ENCODE results near the gene RFC4.
A peak's percentile ranks its signal among the peaks of the same experiment; 100 is the strongest.
"Not testable (repeated sequence)": the region's sequence is repeated elsewhere in the genome, so short reads cannot be mapped to it uniquely, and the experiment has no call there.

Gene RFC4

DNA sequence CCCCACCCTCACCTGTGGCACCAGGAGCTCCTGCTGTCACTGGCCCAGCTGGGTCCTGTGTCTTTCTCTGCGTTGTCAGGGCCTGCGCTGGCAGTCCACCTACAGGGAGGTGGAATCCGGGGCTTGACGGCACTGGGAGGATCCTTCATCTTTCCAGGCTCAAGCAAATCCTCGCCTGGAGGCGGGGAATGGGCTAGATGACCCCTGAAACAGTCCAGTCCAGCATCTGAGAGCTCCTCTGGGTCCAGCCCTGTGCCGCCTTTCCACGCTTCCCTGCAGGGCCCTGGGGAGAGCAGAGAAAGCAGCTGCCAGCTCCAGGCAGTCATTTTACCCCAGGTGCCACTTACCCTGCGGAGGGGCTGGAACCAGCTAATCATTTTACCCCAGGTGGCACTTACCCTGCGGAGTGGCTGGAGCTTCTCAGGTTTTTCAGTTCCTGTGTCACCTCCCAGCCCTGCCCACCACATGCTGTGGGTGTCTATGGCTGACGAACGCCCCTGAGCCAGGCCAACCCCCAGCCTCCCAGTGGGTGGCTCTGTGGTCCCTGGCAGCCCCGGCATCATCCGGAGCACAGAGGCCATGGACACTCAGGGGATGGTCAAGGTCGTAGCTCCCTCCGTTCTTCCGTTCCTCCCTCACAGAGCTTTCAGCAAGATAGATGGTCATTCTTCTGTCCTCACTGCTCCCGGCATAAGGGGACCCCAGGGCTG is 18.3 kb upstream of the RFC4 start:
- DNase-seq (ENCODE audit: low spot score): no peak

DNA sequence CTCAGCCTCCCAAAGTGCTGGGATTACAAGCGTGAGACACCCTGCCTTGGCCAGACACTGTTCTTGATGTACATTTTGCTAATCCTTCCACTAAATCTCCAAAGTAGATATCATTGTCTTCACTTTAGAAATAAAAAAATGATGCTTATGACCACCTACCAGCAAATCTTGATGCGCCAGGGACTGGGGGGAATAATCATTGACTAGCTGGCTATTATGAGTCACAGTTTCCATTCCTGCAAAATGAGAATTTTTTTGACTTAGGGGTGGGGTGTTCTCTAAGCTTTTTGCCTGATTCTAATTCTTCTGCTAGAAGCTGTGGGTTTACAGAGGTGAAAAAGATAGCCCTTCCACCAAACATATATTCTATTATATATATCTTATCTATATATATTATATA is 17.1 kb upstream of the RFC4 start:
- DNase-seq (ENCODE audit: low spot score): peak; percentile 21

DNA sequence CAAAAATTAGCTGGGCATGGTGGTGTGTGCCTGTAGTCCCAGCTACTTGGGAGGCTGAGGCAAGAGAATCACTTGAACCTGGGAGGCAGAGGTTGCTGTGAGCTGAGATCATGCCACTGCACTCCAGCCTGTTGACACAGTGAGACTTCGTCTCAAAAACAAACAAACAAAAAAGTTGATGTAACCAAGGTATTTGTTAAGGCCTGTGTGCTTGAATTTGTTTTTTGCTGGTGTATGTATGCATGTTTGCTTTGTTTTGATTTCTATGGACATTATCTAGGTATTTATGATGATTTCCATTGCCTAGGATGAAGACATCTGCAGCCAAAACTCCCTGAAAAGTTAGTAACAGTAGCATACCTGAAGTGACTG is 16.1 kb upstream of the RFC4 start:
- DNase-seq (ENCODE audit: low spot score): not testable (repeated sequence)

DNA sequence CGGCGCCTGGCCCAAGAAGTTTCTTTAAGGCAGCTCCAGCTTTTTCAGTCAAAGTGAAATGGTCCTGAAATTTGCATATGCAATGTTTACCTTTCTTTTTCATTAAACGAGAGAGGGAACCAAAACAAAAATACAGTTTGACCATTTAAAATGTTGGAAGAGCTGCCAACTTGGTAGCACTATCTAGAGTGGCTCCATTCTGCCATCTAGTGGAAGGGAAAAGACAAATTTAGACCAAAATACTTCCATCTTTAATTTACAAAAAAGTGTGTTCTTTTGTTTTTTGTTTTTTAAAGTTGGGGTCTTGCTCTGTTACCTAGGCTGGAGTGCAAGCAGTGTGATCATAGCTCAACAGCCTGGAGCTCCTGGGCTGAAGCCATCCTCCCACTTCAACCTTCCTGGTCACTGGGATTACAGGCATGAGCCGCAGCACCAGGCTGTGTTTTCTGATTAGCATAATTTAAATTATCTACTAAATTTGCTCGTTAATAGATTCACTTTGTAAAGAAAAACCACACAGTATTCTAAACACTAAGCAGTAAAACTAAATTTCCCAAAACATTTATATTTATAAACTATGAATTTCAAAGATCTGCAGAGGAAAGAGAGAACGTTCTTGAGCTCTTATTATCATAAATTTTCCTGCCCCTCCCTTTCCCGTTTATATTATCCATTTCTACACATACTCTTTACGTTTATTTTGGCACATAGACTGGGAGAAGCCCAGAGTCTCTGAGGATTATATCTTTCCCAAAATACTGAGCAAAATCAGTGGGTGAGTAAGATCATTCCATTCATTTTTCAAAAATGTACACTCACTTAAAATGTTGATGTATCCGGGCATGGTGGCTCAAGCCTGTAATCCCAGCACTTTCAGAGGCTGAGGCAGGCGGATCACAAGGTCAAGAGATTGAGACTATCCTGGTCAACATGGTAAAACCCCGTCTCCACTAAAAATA is 15.4 kb upstream of the RFC4 start:
- DNase-seq (ENCODE audit: low spot score): peak; percentile 57

DNA sequence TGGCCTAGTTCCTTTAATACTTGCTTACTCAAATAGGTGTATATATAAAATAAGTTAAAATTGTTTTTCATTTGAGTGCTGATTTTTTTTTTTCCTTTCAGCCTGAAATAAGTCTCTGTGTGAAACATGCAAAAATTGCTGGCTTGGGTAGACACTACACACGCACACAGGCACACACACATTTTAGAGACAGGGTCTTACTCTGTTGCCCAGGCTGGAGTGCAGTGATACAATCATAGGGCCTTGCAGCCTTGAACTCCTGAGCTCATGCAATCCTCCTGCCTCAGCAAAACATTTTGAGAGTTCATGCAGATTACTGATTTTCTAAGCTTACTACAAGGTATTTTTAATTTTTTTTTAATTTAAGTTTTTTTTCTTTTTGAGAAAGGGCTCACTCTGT is 12.7 kb upstream of the RFC4 start:
- no peak for DNase-seq (ENCODE audit: low spot score)

DNA sequence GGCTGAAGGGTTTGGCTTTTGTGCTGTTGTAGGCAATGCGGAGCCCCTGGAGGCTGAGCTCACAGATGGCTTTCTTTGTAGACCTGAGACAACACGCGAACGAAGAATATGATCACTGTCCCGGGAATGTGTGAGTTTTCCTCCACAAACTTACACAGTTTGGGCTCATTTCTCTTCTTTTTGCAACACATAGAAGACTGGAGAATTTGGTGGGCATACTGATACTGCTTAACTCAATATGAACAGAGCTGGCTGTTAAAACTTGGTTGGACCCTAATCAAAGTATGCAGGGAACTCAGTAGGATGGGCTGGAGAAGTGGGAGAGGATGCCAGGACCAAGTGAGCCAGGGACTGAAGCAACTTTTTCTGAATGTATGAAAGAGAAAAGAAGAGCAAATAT is 12.2 kb upstream of the RFC4 start:
- DNase-seq (ENCODE audit: low spot score): no peak

DNA sequence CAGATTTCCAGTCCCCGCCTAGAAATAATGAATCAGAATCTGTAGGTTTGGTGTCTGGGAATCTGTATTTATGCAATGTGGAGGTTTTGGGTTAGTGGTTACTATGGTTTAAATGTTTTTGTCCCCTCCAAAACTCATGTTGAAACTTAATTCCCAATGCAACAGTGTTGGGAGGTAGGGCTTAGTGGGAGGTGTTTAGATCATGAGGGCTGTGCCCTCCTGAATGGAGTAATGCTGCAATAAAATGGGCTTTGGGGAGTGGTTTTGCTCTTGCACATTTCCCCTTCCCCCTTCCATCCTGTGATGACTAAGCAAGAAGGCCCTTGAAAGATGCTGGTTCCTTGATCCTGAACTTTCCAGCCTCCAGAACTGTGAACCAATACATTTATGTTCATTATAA is 9.2 kb upstream of the RFC4 start:
- DNase-seq (ENCODE audit: low spot score): peak; percentile 14

DNA sequence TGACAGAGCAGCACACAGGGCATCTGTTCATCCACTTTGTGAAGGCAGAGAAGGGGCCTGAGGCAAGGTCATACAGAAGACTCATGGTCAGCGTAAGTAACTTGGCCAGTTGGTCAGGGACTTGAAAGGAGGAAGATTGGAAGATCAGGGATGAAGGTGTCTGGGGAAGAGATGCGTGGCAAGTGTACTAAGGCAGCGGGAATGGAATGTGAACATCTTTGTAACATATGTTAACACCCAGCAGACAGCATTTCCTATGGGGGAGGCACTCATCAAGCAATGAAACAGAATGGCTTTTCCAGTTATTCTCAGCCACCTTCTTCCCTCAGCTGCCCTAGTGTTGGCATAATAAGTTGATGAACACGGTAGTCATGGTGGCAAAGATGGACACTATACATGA is 7.8 kb upstream of the RFC4 start:
- DNase-seq (ENCODE audit: low spot score): no peak

DNA sequence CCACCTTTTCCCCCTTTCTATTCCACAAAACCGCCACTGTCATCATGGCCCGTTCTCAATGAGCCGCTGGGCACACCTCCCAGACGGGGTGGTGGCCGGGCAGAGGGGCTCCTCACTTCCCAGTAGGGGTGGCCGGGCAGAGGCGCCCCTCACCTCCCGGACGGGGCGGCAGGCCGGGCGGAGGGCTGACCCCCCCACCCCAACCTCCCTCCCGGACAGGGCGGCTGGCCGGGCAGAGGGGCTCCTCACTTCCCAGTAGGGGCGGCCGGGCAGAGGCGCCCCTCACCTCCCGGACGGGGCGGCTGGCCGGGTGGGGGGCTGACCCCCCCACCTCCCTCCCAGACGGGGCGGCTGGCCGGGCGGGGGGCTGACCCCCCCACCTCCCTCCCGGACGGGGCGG is 5.0 kb upstream of the RFC4 start:
- not testable (repeated sequence) for DNase-seq (ENCODE audit: low spot score)

DNA sequence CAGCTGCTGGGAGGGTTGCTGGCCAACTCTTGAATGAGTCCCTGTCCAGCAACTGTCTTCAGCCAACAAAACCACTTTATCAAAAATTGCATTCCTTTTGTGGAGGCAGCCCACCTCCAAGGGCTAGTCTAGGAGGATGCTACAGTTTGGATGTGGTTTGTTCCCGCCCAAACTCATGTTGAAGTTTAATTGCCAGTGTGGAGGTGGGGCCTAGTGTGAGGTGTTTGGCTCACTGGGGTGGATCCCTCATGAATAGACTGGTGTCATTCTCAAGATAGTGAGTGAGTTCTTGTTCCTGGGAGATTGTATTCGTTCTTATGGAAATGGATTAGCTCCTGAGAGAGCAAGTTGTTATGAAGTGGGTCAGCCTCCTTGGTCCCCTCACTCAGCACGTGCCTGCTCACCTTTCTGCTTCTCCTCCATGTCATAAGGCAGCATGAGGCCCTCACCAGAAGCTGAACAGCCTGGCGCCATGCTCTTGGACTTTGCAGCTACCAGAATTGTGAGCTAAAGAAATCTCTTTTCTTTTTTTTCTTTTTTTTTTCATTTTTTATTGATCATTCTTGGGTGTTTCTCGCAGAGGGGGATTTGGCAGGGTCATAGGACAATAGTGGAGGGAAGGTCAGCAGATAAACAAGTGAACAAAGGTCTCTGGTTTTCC is 4.2 kb upstream of the RFC4 start:
- DNase-seq (ENCODE audit: low spot score): no peak

DNA sequence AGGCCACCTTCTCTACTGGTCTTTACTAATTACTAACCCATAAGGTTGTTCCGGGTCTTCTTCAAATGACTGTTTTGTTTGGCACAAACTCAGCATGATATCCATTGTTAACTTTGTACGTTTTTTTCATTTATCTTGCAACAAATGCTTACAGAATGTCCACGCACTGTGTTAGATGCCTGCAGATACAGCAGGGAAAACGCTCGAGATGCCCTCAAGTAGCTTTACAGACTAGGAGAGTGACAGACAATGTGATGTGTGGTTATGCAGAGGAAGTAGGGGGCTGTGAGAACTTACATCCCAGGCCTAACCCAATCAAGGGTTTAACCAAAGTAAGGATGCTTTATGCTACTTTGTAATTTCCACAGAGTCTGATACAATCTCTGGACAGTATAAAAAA is 949 bp upstream of the RFC4 start:
- DNase-seq (ENCODE audit: low spot score): peak; percentile 33

DNA sequence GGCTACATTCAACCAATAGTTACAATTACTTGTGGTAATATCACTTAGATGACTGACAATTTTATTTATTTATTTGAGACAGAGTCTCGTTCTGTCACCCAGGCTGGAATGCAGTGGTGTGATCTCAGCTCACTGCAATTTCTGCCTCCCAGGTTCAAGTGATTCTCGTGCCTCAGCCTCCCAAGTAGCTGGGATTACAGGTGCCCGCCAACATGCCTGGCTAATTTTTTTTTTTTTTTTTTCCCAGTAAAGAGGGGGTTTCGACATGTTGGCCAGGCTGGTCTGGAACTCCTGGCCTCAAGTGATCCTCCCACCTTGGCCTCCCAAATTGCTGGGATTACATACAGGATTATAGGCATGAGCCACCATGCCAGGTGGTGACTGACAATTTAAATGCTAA is 2.8 kb downstream of the RFC4 start:
- not testable (repeated sequence) for DNase-seq (ENCODE audit: low spot score)

DNA sequence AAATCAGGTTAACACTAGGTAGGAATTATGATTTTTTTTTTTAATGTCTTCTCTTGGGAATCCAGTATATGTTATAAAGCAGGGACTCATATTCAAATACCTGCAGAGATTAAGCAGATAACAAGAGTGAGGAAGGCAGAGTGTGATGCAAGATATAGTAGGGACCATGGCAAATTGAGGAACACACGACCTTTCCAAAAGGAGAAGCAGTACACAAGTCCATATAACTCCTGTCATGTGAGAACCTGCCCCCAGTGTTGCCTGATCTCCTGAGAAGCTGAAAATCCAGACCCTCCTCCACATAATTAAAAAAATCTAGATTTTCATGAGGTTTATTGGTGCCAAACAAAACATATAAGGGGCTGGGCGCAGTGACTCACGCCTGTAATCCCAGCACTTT is 3.6 kb downstream of the RFC4 start:
- DNase-seq (ENCODE audit: low spot score): no peak

DNA sequence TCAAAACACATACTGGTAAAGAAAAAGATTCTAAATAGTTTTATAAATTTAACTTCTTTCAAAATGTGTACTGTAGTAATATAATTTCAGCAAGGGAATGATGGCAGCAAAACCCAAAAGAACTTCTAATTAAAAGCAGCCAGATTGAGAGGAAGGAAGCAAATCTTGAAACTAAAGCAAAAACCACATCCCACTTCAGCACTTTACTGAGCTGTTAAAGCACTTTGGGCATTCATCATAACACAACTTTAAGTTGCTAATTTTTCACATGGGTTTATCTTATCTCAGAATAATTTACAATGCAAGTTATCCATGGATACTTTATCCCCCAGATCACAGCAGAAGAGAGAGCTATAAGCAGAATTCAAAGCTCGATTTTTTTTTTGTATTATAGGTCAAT is 6.0 kb downstream of the RFC4 start:
- peak; percentile 32 for DNase-seq (ENCODE audit: low spot score)

DNA sequence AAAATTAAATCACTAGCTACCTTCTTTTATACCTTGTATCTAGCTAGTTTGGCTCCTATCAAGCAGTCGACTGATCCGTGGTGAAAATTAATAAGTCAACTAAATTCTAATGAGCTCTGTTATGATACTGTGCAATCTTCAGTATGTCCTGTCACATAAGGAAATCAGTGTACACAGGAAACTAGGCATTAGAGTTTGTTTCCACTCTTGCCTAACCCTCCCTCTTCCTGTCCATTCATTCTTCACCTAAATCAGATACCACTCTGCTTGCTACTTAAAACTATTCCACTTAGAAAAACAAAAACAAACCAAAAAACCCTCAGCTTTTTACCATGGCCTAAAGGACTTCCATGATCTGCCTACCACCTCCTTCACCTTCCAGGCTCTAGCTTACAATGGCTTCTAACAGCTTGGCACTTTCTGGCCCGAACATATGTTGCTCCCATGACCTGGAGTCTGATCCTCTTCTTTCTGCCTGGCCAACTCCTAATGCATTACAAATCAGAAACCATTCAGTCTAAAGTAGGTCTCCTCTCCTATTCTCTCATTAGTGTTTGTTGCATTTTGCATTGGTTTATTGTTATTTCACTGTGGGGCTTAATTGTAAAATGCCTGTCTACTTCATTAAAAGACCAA is 7.9 kb downstream of the RFC4 start:
- peak; percentile 26 for DNase-seq (ENCODE audit: low spot score)

DNA sequence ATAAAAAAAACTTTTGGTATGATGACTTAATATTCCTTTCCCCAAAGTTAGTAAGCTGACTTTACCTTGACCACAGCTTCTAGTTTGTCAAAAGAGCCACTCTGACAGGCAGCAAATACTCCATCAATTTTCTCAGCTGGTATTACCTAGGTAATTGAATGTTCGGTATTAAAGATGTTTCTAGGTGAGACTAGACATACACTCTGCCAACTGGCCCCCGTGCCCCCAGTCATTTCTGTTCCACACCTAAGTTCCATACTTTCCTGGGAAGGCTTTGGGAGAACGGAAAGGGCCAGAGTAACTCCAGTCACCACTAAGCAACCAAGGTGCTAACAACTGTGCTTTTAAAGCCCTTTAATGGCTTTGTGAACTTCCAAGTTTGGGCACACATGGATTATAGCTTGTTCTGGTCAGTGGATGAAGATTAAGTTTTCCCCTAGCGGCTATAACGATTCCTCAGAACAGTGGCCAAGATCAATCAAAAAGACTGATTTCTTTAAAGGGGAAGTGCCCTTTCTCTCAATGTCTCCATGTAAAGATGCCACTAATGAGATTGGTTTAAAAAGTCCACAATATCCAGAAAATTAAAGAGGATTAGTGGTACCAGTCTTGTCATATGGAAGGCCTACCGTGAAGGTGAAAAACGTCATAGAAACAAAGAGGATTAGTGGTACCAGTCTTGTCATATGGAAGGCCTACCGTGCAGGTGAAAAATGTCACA is 15.9 kb downstream of the RFC4 start:
- peak; percentile 53 for DNase-seq (ENCODE audit: low spot score)

DNA sequence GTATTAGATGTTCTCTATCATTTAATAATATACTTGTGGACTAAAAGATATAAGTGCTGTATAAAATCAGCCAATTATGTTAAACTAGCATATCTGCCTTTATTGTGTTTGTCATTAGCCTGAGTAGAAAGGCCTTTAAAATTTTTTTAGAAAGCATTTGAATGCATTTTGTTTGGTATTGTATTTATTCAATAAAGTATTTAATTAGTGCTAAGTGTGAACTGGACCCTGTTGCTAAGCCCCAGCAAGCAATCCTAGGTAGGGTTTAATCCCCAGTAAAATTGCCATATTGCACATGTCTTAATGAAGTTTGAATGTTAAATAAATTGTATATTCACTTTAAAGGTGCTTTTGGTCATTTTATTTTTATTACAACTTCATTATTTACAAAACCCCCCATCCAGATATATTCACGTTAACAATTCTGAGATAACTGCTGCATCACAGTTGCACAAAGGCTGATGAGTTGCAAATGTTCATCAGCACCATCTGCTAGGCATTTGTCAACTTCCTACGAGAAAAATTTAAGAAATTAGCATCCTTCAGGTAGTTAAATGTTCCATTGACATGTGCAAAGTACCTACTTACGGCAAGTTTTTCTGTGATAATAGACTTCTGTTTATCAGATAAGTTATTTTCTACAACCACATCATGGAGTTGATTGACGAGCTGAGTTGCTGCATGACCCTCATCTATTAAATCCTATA is 16.6 kb downstream of the RFC4 start:
- peak; percentile 44 for DNase-seq (ENCODE audit: low spot score)

DNA sequence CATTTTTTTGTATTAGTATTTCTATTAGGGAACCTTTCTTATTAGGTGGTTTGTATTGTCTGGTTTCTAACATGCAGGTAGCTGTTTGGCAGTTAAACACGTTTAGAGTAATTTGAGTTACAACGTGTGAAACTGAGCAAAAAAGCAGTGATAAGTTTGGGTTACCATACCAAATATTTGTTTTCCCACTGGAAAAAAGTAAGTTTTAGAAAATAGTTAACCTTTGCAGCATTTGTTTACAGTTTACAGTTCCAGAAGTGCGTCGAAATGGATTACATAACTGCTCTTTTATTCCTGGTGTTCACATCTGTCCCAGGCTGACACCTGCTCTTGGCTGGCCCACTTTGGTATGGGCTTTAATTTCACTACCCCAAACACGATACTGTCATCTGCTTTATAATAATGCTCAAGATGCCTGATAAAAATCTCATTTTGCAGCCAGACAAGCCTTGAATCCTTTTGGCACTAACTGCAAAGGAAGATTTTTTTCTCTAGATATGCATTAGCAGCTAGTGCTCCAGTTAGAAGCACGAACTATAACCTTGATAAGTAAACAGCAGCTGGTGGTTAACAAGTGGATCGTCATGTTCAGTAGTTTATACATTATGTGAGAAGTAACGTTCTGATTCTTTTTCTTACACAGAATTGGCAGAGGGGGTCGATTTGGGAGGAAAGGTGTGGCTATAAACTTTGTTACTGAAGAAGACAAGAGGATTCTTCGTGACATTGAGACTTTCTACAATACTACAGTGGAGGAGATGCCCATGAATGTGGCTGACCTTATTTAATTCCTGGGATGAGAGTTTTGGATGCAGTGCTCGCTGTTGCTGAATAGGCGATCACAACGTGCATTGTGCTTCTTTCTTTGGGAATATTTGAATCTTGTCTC is 17.6 kb downstream of the RFC4 start:
- peak; percentile 19 for DNase-seq (ENCODE audit: low spot score)

DNA sequence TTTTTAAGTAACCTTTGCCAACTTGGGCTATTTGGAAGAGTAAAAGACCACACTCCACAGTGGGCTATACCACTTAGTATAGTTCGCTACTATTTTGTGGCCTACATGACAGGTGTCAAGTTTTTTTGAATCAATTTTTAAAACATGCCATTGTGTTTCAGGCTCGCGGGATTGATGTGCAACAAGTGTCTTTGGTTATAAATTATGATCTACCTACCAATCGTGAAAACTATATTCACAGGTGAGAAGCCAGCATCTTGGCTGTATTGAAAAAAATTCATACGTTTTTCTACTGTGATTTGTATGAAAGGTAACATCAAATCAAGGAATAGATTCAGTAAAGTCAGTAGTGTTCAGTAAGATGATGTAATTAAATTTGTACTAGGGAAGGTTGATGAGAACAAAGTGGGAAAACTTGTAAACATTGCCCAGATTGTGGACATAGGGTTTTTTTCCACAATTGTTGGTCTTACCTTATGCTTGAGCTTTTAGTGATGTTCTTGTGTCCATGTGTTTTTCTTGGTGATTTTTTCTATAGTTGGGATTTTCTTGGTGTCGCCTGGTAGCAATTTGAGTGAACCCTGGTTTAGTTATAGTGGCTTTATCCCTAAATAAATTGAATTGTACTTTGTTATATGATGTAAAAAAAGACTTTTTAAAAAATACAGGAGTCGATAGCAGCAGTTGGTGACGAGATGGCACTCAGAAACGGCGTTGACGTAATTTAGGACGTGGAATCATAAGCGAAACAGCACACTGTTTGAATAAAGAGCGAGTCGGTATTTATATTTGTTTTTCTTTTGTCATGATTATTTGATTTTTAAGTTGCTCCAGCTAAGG is 18.4 kb downstream of the RFC4 start:
- DNase-seq (ENCODE audit: low spot score): no peak
